Stimulated activated CD4-positive, alpha-beta T cell treated with anti-CD3 and anti-CD28 coated beads, Interleukin-1b, Interleukin-23, amount 100 ng/mL, for 48 hours (primary cell): ENCODE measurements around the gene MIS18BP1.
A peak's percentile ranks its signal among the peaks of the same experiment; 100 is the strongest.
"Not testable (repeated sequence)": the region's sequence is repeated elsewhere in the genome, so short reads cannot be mapped to it uniquely, and the experiment has no call there.

Source experiments
- DNase-seq: peaks from one replicate; pipeline ENCODE4 v3.0.0-alpha.2; 2020

The MIS18BP1 gene

DNA sequence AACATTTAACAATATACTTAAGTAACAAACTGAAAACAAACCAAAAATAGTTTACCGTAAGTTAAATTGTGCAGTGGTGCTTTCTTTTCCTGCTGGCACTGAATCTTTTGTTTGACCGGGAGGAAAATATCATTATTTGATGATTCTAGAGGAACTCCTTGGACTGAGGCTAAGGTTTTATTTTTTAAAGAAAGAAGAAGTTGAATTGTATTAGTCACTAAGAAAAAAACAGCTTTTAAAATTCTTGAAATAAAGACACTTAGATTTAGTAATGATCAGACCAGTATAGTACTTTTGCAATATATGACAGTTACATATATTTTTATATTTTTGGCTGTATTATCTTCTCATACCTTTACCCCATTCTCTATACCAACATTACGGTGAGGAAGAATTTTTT lies 10.3 kb downstream of the MIS18BP1 start:
- no peak for DNase-seq

DNA sequence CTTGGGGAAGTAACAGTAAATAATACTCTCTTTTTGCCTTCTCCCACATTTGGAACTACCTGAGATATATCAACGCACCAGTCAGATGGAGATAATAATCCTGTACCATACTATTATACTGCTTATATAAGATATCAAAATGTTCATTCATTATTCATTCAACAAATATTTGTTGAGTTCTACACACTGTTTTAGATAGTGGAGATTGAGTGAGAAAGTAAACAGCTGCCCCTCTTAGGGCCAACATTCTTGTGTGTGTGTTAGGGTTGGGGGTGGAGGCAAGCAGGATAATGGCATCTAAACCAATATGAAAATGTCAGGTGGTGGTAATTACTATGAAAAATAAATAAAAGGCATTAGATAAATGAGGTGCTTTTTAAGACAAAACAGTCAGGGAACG lies 14.0 kb downstream of the MIS18BP1 start:
- DNase-seq, result no peak

GRCh38 chr14:45227566-45227965 lies 25.4 kb downstream of the MIS18BP1 start:
- DNase-seq, result no peak

- no peak for DNase-seq
Measured at GRCh38 chr14:45222485-45223262, 30.3 kb downstream of the MIS18BP1 start.

- DNase-seq, result not testable (repeated sequence)
Measured at GRCh38 chr14:45214341-45214740, 38.7 kb downstream of the MIS18BP1 start.

DNA sequence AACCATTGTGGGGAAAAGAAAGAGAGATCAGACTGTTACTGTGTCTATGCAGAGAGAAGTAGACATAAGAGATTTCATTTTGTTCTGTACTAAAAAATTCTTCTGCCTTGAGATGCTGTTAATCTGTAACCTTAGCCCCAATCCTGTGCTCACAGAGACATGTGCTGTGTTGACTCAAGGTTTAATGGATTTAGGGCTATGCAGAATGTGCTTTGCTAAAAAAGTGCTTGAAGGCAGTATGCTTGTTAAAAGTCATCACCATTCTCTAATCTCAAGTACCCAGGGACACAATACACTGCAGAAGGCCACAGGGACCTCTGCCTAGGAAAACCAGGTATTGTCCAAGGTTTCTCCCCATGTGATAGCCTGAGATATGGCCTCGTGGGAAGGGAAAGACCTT lies 39.3 kb downstream of the MIS18BP1 start:
- not testable (repeated sequence) for DNase-seq

DNA sequence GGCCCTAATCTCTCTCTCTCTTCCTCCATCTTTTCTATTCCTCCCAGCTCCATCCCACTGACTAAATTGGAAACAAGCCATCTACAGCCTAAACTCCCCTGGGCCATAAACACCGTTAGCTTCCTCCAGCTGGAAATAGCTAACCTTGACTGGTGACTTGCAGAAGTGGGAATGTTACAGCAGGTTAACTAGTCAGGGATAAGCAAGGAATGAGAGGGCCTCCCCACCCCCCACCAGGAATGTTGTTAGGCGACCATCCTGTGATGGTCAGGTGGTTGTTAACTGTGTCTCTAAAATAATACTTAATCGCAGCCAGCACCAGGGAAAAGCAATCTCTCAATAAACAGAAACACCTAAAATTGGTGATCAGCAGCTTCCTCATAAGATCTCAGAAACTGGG lies 40.8 kb downstream of the MIS18BP1 start:
- no peak for DNase-seq

GRCh38 chr14:45211295-45211694 lies 41.7 kb downstream of the MIS18BP1 start:
- DNase-seq, result no peak

- DNase-seq, result no peak
Measured at GRCh38 chr14:45210159-45210558, 42.8 kb downstream of the MIS18BP1 start.

DNA sequence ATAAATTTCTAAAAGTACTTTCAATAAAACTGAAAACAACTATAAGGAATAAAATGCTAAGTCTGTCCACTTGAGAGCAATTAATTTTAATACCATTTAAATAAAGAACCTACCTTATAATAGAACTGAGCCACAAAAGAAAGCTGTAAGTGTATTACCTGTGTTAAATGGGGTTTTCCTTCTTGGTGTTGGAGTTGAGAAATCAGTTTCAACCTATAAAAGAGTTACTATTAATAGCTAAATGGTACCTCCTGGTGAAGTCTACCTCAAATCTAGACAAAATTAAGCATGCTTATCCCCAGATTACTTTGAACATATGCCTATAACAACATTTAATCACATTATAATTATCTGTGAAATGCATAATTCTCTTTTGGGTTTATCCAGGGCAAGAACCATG lies 48.8 kb downstream of the MIS18BP1 start:
- DNase-seq, result no peak

DNA sequence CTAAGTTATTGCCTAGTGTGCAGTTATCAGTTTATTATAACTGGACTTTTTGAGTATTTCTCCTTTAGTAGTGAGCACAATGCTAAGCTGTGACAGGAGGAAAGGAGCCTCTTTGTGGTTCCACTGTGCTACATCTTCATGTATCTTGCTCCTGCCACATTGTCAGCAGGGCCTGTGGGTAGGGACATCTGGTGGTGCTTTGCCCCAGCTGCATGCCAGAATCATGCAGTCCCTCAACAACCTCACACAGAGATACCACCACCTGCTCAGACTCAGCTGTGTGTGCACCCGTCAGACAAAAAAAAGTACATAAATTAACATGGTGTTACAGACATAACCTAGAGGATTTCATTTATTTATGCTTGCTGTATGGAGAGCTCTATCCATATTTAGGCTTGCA lies 51.1 kb downstream of the MIS18BP1 start:
- peak; percentile 10 for DNase-seq

GRCh38 chr14:45199230-45199629 lies 53.8 kb downstream of the MIS18BP1 start:
- no peak for DNase-seq

DNA sequence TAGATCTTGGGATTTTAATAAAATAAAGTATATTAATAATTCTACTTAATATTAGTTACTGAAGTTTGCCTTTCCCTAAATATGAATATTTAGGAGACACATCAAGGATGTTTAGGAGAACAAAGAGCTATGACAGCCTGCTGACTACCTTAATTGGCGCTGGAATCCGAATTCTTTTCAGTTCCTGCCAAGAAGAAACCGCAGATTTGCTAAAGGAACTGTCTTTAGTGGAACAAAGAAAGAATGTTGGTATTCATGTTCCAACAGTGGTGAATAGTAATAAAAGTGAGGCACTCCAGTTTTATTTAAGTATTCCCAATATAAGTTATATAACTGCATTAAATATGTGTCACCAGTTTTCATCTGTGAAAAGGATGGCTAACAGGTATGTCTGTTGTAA lies 54.5 kb downstream of the MIS18BP1 start:
- DNase-seq, result no peak

DNA sequence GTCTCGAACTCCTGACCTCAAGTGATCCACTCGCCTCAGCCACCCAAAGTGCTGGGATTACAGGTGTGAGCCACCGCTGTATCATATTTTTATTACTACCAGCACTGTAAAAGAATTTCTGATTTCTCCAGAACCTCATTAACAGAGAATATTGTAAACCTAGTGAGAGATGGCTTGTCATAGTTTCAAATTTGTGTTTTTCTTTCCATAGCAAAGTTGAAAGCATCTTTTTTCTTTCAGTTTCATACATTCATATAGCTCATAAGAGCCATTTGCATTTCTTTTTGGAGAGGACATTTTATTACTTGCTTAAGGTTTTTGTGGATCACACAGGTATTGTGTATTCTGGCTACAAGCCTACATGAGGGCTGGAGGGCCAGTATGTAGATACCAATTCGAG lies 58.0 kb downstream of the MIS18BP1 start:
- DNase-seq, result no peak

DNA sequence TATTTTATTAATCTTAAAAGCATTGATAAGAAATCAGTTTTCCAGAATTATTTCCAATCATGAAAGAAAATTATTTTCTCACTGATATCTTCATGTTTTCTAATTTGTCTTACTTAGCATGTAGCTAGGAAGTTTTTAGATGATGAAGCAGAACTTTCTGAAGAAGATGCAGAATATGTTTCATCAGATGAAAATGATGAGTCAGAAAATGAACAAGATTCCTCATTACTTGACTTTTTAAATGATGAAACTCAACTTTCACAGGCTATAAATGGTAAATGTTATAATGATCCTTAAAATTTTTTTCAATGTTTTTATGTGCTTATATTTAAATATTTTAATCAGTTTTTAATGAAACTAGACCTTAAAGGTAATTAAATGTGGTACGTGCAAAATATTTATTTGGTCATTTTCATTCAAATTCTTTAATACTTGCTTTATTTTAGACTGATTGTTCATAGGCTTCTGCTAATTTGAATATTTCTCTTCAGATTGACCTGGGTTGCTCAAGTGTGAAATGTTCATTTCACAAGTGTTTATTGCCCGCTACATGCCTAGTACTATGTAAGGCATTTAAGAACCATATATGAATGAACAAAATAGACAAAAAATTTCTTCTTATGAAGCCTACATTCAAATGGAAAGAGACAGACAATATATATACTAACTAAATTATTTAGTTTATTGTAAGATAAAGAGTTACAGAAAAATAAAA lies 67.7 kb downstream of the MIS18BP1 start:
- DNase-seq, result no peak

DNA sequence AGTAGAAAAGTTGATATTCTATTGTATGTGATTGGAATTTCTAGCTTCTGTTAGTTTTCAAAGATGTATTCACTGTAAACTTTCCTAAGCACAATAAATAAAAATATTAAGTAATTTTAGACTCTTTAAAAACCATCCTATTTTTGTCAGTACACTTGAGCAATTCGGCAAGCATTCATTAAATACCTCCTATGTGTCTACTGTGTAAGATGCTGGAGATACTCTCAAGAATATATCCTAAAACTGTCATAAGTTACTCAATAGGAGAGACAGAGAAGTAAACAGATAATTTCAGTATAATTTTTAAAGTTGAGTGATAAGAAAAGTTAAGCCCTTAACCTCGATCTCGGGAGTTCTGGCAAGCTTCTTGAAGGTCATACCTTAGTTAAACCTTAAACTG lies 71.2 kb downstream of the MIS18BP1 start:
- no peak for DNase-seq

- DNase-seq, result no peak
Measured at GRCh38 chr14:45181329-45181728, 71.7 kb downstream of the MIS18BP1 start.

DNA sequence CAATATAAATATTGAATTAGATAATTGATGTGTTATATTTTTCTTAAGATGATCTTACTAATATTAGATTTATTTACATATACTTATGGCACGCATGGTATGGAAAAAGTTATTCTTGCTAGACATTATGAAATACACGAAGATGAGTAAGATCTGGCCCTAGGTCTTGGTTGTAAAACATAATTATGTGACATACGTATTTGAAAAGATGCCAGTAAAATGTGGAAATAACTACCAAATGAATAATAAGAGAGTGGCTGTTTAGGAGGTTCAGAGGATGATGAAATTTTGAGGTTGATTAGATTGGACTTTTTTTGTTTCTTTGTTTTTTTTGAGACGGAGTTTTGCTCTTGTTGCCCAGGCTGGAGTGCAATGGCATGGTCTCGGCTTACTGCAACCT lies 75.9 kb downstream of the MIS18BP1 start:
- no peak for DNase-seq

DNA sequence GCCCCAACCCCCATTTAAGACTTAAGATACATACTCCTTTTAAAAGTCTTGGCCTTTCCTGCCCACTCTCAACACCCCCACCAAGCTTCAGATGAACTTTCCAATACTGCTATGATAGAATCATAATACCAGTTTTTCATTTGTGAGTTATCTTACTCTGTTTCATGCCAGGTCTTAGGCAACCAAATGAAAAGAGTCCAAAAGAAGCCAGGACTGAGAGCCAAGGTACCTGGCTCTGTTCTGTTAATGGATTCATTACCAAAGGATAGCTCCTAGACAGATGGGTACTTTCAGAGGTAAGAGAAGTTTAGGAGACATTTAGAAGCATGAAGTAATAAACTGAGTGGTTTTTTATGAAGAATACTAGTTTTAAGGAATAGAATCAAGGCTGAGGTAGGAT lies 83.1 kb downstream of the MIS18BP1 start:
- no peak for DNase-seq

DNA sequence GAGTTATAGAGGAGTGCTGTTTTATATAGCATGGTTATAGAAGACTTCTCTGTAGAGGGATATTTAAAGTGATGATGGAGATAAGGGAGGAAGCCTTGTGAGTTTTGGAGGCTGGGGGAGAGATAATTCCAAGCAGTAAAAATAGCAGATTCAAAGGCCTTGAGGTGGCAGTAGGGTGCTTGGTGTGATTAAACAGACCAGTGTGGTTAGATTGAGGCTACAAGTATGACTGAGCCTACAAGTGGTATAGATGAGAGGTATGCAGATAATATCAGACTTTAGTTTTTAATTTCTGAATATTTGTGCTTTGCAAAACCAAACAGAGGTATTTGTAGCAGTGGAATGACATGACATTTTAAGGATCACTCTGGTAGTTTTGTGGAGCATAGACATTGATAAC lies 96.9 kb downstream of the MIS18BP1 start:
- DNase-seq, result no peak
